NCI-H1417 (cell line): ENCODE measurements around the gene B3GAT2.
A peak's percentile ranks its signal among the peaks of the same experiment; 100 is the strongest.
"Not testable (repeated sequence)": the region's sequence is repeated elsewhere in the genome, so short reads cannot be mapped to it uniquely, and the experiment has no call there.

ENCODE experiments used
- DNase-seq, 3 experiments: peaks; one replicate each; lab custom pipeline; 2025; lab: John Stamatoyannopoulos, UW

Gene B3GAT2, protein sequence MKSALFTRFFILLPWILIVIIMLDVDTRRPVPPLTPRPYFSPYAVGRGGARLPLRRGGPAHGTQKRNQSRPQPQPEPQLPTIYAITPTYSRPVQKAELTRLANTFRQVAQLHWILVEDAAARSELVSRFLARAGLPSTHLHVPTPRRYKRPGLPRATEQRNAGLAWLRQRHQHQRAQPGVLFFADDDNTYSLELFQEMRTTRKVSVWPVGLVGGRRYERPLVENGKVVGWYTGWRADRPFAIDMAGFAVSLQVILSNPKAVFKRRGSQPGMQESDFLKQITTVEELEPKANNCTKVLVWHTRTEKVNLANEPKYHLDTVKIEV

DNA sequence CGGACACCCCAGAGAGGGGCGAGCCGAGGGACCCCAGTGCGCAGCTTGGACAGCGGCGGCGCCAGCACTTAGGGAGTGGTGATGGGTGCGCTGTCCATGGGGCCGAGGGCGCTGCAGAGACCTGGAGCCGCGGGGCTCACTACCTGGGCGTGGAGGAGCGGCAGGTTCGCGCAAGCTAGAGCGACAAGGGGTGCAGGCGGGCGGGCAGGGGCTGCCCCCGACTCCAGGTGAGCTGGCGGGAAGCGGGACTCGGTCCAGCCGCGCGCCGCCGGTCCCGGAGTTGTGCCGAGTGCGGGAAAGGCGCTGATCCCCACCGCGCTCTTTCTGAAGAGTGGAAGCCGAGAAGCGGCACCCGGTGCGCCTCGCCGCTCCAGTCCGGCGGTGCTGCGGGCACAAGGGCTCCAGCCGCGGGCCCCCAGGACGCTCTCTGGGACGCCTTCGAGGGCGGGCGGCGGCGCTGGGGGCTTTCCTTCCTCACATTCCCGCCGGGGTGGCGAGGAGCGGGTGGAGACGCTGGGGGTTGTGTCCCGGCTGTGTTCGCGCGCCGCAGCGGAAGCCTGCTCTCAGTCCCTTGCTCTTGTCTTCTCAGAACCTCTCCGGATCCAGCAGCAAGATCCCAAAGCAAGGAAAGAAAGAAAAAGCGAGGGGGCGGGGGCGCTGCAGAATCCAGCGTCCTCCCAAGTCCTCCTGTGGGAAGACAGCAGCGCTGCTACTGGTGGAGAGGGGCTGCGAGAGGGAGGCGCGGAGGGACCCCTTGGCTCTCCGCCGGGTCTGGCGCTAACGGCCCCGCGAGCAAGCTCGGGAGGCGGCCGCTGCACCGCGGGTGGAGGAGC is at the start of gene B3GAT2:
B3GAT2 (minus strand) TSS at position 610 of the 833 bp plus-strand sequence. CDS start 631 bp downstream, outside the sequence.
- DNase-seq, result peak in 2 of 3 experiments; percentile 77 to 79

DNA sequence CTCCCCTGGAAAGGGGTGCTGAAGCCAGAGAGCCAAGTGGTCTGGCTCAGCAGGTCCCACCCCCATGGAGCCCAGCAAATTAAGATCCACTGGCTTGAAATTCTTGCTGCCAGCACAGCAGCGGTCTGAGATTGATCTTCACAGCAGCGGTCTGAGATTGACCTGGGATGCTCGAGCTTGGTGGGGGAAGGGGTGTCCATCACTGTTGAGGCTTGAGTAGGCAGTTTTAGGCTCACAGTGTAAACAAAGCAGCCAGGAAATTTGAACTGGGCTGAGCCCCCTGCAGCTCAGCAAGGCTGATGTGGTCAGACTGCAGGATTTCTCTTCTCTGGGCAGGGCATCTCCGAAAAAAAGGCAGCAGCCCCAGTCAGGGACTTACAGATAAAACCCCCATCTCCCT is 41.3 kb upstream of the B3GAT2 start:
- no peak for DNase-seq

DNA sequence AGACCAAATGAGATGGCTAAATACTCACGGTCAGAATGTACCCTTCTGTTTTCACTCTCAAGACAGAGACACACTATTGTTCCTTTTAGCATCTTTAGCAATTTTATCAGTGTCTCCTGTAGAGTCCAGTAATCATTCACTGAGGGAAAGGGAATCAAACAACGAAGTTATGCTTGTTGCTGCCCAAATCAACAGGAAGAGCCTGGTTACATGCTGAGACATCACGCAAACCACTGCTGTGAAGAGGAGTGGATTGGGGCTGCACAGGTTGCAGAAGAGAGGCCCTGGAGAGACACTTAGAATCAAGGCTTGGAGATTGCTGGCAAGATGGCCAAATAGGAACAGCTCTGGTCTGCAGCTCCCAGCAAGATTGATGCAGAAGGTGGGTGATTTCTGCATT is 40.5 kb upstream of the B3GAT2 start:
- DNase-seq, result no peak

DNA sequence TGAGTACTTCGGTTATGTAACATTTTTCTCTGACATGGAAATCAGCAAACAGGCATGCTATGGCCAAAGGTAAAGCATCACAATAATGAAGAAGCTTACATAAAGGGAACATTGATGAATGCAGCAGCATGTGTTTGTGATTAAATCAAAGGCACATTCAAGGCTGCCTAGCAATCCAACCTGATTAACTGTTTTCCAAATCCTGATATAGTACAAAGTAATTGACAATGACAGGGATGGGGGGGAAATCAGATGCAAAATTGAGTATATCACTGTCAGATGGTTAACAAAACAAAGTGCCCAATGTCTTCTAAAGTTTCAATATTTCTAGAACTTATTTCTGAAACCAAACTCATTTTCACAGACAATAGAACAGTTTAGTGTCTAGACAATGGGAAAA is 39.2 kb upstream of the B3GAT2 start:
- no peak for DNase-seq

DNA sequence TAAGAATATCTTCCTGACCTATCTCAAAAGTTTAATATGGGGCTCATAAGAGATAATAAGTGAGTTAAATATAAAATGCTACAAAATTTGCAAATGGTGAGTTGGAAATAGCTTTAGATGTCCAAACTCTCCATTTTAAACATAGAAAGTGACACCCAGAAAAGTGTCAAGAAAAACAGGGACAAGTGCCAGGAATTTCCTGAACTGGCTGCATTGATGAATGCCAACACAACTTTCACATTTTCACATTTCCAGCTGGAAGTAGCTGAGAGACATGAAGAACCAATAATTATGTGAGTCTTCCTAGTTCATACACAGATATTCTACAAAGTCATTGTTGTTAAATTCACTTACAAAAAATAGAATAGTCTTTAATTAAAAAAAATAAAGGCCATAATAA is 38.6 kb upstream of the B3GAT2 start:
- DNase-seq, result no peak

DNA sequence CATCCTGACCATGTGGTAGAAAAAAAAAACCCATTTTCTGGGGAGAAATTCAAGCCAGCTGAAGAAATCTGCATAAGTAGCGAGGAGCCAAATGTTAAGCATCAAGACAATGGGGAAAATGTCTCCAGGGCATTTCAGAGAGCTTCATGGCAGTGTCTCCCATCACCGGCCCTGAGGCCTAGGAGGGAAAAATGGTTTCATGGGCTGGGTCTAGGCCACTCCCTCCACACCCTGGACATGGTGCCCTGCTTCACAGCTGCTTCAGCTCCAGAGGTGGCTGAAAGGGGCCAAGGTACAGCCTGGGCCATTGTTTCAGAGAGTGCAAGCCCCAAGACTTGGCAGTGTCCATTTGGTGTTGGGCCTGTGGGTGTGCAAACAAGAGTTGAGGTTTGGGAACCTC is 34.4 kb upstream of the B3GAT2 start:
- DNase-seq, result no peak

DNA sequence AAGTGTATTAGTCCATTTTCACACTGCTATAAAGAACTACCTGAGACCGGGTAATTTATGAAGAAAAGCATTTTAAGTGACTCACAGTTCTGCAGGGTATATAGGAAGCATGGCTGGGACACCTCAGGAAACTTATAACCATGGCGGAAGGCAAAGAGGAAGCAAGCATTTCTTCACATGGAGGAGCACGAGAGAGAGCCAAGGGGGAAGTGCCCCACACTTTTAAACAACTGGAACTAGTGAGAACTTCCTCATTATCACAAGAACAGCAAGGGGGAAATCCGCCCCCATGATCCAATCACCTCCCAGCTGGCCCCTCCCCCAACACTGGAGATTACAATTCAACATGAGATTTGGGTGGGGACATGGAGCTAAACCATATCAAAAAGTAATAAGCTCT is 28.3 kb upstream of the B3GAT2 start:
- DNase-seq, result no peak

DNA sequence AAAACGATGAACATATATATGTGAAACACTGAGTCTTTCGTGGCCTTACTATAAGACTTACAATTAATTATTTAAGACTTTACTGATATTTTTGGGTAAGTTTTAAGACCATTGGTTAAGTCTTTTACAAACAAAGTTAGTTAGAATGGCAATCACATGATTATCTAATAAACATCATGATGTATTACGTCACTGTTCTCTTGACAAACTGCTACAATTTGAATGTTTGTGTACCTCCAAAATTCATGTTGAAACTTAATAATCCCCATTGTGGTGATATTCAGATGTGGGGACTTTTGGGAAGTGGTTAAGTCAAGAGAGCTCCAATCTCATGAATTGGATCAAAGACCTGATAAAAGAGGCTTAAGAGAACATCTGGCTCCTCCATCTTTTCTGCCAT is 25.9 kb upstream of the B3GAT2 start:
- no peak for DNase-seq

DNA sequence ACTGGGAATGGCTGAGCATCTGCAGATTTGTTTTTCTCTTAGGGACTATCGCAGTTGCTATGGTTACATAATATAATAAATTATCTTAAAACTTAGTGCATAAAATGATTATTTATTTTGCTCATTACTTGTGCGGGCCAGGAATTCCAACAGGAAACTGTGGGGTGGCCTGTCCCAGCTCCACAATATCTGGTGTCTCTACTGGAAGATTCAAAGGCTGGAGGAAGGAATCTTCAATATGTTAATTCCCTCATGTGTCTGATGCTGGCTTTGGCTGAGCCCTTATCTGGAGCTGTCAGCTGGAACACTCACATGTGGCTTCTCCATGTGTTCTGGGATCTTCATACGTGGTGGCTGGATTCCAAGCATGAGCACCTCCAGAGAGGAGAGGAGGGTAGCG is 23.9 kb upstream of the B3GAT2 start:
- no peak for DNase-seq

DNA sequence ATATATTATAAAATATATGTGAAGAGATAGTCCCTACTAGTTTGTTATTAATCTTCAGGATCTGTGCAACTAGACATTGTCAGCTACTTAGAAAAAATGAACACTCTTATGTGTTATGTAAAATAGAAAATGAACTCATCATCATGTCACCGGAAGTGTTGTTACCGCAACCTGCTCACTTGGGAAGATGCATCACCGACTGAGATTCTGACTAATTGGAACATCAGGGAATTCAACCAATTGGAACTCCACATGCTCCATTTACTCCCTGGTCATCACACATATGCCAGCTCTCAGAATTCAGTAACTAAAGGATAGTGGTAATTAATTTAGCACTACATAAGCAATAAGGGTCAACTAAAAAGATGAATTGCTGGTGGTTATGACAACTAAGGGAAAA is 16.7 kb upstream of the B3GAT2 start:
- DNase-seq, result no peak

DNA sequence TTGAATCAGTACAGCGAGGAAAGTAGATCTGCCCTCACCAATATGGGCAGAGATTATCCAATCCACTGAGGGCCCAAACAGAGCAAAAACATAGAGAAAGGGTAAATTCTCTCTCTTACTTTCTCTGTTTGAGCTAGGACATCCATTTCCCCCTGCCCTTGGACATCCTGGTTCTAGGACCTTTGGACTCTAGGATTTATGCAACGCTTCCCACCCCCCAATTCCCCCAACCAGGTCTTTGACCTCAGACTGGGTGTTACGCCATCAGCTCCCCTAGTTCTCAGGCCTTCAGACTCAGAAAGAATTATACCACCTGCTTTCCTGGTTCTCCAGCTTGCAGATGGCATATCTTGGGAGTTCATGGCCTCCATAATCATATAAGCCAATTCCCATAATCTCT is 10.2 kb upstream of the B3GAT2 start:
- no peak for DNase-seq

DNA sequence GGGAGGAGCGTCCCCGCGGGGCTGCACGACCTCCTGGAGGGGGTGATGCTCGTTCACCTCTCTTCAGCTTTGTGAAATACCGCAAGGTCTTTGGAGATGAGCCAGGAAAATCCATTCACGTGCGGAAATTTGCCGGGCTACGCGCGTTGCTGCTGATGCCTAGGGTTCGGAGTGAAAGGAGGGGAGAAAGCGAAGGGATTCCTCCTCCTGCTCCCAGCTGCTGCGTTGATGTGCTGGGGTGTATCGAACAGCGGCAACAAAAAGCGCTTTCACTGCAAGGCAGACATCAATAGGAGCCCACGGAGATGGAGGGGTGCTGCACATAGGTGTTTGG is 391 bp upstream of the B3GAT2 start:
- DNase-seq, result peak in 1 of 3 experiments; percentile 77

DNA sequence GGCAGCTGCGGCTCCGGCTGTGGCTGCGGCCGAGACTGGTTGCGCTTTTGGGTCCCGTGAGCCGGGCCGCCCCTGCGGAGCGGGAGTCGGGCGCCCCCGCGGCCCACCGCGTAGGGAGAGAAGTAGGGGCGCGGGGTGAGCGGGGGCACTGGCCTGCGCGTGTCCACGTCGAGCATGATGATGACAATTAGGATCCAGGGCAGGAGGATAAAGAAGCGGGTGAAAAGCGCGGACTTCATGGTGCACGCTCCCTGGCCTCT is 739 bp downstream of the B3GAT2 start:
- peak in 1 of 3 experiments; percentile 76 for DNase-seq

DNA sequence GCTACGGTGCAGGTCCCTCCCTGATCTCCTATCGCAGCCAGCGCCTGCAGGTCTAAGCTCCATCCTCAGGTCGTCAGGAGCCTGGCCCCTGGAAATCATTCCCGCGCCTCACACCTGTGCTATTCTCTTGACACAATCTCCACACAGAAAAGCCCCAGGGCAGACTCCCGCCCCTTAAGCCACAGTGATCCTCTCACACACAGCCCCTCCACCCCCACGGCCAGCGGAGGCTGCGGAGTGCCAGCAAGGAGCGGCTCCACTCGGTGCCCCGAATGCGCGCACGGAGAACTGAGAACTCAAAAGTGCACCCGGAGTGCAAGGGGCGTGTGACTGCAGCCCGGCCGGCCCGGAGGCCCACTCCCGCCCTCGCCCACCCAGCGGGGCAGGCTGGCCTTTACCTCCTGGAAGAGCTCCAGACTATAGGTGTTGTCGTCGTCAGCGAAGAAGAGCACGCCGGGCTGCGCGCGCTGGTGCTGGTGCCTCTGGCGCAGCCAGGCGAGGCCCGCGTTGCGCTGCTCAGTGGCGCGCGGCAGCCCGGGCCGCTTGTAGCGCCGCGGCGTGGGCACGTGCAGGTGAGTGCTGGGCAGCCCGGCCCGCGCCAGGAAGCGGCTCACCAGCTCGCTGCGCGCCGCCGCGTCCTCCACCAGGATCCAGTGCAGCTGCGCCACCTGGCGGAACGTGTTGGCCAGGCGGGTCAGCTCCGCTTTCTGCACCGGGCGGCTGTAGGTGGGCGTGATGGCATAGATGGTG is 1.2 kb downstream of the B3GAT2 start:
- DNase-seq, result peak; percentile 86 to 91 (median 87)

DNA sequence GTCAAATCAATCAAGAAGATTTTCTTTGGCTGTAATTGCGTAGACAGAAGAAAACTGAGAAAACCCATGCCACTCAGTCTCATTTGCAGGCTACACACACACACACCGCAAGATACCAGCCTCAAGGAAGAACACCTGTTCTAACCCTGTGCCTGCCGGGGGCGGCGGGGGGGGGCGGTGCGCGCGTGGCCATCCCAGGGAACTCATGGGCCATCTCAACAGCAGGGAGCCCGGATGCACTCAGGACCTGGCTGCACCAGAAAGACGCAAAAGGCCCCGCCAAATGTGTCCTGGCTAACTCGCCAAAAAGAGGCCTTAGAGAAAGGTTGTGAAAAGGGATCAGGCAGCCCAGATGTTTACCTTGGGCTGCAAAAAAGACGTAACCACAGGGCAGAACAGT is 2.1 kb downstream of the B3GAT2 start:
- DNase-seq, result peak in 2 of 3 experiments; percentile 22 to 53

DNA sequence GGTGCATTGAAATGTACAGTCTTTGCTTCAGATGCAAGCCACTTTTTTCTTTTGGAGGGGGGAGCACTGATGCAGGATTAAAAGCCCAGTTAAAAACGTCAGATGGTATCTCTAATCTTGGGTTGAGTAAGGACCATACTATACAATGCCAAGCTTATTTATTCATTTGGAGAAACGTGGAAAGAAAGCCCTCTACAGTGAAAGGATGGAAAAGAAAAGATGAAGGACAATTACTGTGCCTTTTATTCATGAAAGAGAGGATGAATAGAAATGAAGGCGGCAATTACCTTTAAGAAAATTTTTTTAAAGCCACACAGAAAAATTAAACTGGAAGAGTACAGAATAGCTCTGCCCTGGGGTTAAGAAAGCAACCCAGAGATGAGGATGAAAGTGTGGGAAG is 2.7 kb downstream of the B3GAT2 start:
- DNase-seq, result no peak

DNA sequence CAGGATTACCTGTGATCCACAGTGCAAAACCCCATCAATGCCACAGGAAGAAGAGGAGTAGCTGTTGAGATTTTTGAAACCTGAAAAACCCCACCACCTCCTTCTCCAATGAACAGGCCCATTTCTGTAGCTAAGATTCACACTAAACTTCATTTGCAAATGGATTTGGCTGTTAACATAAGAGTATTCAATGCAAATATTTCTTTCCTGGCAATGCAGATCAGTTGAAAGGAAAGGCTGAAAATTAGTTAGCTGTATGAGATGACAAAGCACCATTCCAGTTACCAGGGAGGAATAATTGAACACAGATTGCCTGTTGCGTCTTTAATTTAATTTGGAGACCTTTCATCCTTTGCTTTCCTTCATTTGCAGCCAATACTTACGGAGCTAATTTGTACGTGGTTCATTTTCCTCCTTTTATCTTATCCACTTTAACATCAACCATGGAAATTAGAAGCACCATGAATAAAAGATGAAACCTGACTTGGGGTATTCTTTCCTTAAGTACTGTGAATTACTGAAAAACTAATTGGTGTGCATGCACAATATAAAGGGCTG is 4.2 kb downstream of the B3GAT2 start:
- DNase-seq, result no peak

DNA sequence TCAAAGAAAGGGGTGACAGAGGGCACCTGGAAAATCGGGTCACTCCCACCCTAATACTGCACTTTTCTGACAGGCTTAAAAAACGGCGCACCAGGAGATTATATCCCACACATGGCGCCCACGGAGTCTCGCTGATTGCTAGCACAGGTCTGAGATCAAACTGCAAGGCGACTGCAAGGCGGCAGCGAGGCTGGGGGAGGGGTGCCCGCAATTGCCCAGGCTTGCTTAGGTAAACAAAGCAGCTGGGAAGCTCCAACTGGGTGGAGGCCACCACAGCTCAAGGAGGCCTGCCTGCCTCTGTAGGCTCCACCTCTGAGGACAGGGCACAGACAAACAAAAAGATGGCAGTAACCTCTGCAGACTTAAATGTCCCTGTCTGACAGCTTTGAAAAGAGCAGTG is 12.5 kb downstream of the B3GAT2 start:
- DNase-seq, result not testable (repeated sequence)

DNA sequence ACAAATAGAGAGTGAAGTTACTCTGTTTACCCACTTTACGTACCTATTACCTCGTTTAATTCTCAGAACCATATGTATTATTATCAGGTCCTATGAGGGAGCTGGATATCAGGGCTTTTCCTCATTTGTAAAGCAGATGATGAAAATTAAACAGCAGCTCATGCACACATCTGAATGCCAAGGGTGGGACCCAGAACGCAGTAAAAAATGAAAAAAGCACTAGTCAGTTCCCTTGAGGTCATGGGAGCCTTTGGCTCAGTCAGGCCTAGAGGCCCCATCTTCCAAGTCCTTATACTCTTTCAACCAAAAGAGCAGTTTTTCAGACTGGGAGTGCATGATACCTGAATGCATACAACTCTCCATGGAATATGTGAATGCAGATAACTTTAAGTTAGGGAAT is 23.0 kb downstream of the B3GAT2 start:
- DNase-seq, result no peak

DNA sequence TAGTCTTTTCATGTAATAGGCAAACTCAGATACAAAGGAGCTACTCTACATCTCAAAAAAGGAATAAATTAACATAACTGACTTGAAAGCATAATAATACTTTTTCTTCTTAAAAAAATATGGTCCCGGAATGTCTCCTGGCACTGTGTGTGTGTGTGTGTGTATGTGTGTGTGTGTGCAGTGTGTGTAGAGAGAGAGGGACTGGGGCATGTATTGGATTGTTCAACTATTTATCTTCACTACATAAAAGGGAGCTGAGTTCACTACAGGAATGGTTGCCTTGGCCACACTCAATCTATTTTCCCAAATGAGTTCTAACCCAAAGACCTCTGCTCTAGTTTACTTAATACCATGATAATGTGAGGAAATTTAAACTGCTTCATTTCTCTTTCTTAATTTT is 51.1 kb downstream of the B3GAT2 start:
- DNase-seq, result no peak

DNA sequence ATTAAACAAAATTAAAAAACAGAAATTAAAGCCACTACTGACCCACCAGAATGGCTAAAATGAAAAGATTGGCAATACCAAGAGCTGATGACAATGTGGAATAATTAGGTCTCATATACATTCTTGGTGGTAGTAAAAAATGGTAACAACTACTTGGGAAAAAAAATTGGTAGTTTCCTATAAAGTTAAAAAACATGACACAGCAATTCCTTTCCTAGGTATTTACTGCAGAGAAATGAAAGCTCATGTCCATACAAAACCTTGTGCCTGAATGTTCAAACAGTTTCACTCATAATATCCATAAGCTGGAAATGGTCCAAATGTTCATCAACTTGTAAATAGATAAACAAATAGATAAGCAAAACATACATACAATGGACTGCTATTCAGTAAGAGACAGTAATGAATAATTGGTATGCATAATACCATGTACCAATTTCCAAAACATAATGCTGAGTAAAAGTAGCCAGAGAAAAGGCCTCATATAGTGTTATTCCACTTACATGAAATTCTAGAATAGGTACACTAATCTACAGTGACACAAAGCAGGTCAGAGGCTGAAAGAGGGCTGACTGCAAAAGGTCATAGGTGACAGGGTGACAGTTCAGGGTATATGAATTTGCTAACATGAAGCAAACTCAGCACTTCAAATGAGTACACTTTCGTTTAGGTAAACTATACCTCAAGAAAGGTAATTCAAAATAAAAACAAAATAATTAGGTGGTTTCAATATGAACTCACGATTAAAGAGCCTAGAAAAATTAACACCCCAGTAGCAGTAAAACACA is 53.0 kb downstream of the B3GAT2 start:
- no peak for DNase-seq

DNA sequence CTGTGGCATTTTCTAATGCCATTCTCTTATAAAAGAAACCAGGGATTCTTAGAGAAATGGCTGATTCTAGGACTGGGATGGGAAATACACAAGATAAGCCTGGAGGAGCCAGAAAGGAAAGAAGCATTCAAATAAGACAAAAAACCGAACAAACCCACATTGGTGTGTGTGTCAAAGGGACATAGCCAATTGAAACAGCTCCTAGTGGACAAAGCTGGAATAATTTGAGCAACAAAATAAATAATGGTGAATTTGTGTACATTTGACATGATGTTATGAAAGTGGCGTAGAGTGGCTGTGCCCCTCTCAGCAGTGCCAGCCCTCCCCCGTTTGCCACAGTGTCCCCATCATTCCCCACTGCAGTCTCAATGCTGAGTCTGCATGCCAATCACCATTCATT is 55.5 kb downstream of the B3GAT2 start:
- no peak for DNase-seq
